ENCODE data around the gene HIBADH.

The HIBADH gene

GRCh38 chr7:27602766-27603165 lies 59.9 kb downstream of the HIBADH start:
- H3K36me3 Mint-ChIP-seq (ENCODE audit: low read depth) = peaks cover 12% of the 10 kb centered on the region
- H3K4me3 Mint-ChIP-seq = no peak overlapping the region
- H3K9me3 Mint-ChIP-seq = no peaks in the 10 kb centered on the region
- peaks cover 22% of the 10 kb centered on the region for H3K4me1 Mint-ChIP-seq
- peak overlapping the region in 1 of 3 experiments; percentile 60 for H3K27ac Mint-ChIP-seq
- TF ChIP-seq, protein P1, sequence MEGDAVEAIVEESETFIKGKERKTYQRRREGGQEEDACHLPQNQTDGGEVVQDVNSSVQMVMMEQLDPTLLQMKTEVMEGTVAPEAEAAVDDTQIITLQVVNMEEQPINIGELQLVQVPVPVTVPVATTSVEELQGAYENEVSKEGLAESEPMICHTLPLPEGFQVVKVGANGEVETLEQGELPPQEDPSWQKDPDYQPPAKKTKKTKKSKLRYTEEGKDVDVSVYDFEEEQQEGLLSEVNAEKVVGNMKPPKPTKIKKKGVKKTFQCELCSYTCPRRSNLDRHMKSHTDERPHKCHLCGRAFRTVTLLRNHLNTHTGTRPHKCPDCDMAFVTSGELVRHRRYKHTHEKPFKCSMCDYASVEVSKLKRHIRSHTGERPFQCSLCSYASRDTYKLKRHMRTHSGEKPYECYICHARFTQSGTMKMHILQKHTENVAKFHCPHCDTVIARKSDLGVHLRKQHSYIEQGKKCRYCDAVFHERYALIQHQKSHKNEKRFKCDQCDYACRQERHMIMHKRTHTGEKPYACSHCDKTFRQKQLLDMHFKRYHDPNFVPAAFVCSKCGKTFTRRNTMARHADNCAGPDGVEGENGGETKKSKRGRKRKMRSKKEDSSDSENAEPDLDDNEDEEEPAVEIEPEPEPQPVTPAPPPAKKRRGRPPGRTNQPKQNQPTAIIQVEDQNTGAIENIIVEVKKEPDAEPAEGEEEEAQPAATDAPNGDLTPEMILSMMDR (IDR thresholded peaks at IDR 0.05; ENCODE audit: unreplicated experiment in 3 of 3) = no peak
- H3K27me3 Mint-ChIP-seq (ENCODE audit: low read depth) = no peaks in the 10 kb centered on the region

- TF ChIP-seq, protein P1 (IDR thresholded peaks at IDR 0.05; ENCODE audit: unreplicated experiment in 3 of 3) = no peak
- no peak overlapping the region for H3K4me3 Mint-ChIP-seq
These were observed 61.5 kb downstream of the HIBADH start for GRCh38 chr7:27601217-27601616.

DNA sequence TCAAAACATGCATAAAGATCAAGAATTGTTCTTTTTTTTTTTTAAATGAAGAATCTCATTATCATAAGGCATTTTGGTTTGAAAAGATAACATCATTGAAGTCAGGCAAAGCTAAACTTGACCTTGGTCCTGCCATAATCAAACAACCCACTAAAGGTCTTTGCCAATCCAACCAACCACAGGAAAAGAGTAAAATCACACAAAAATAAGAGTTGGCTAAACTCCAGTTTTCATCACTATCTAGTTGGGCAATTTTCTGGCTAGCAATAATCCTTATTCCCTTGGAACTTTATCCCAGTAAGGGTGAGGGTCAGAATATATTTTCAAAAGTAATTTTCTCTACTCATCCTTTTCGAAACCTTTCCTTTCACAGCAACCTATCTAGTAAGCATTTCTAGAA lies 62.4 kb downstream of the HIBADH start:
- H3K27ac Mint-ChIP-seq = no peak overlapping the region
- H3K4me1 Mint-ChIP-seq = peaks cover 8% of the 10 kb centered on the region
- H3K36me3 Mint-ChIP-seq (ENCODE audit: low read depth) = peaks cover 12% of the 10 kb centered on the region
- H3K4me3 Mint-ChIP-seq = no peak overlapping the region
- H3K9me3 Mint-ChIP-seq = no peaks in the 10 kb centered on the region
- TF ChIP-seq, protein P1 (IDR thresholded peaks at IDR 0.05; ENCODE audit: unreplicated experiment in 3 of 3) = no peak
- H3K27me3 Mint-ChIP-seq (ENCODE audit: low read depth) = no peaks in the 10 kb centered on the region

More at GRCh38 chr7:27601217-27601616, 61.5 kb downstream of the HIBADH start:
- no peak overlapping the region for H3K27ac Mint-ChIP-seq
- H3K4me1 Mint-ChIP-seq = peaks cover 14% of the 10 kb centered on the region
- H3K9me3 Mint-ChIP-seq = no peaks in the 10 kb centered on the region
- H3K36me3 Mint-ChIP-seq (ENCODE audit: low read depth) = peaks cover 12% of the 10 kb centered on the region
- H3K27me3 Mint-ChIP-seq (ENCODE audit: low read depth) = no peaks in the 10 kb centered on the region

DNA sequence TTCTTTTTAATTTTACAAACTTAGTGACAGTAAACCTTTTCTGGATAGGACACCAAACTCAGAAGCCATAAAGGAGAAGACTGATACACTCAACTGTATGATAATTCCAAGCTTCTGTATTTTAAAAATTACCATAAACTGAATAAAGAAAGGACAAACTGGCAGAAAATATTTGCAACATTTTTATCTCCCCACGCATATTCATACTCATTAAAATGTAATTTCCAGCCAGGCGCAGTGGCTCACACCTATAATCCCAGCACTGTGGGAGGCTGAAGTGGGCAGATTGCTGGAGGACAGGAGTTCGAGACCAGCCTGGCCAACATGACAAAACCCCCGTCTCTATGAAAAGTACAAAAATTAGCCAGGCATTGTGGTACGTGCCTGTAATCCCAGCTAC lies 67.7 kb downstream of the HIBADH start:
- H3K4me1 Mint-ChIP-seq = no peaks in the 10 kb centered on the region
- no peaks in the 10 kb centered on the region for H3K27me3 Mint-ChIP-seq (ENCODE audit: low read depth)

GRCh38 chr7:27593226-27593625 lies 69.5 kb downstream of the HIBADH start:
- Mint-ChIP-seq H3K9me3 (no peaks in the 10 kb centered on the region), H3K36me3 (ENCODE audit: low read depth) (peaks cover 20% of the 10 kb centered on the region), H3K27me3 (ENCODE audit: low read depth) (no peaks in the 10 kb centered on the region), H3K4me3 (no peak overlapping the region), H3K27ac (no peak overlapping the region), H3K4me1 (no peaks in the 10 kb centered on the region)
- TF ChIP-seq, protein P1 (IDR thresholded peaks at IDR 0.05; ENCODE audit: unreplicated experiment in 3 of 3) = no peak

More for the DNA sequence above, 67.7 kb downstream of the HIBADH start:
- TF ChIP-seq, protein P1 (IDR thresholded peaks at IDR 0.05; ENCODE audit: unreplicated experiment in 3 of 3) = no peak
- no peak overlapping the region for H3K4me3 Mint-ChIP-seq
- H3K9me3 Mint-ChIP-seq = no peaks in the 10 kb centered on the region
- peaks cover 27% of the 10 kb centered on the region for H3K36me3 Mint-ChIP-seq (ENCODE audit: low read depth)
- H3K27ac Mint-ChIP-seq = no peak overlapping the region

GRCh38 chr7:27590416-27590815 lies 72.3 kb downstream of the HIBADH start:
- Mint-ChIP-seq H3K4me3 (no peak overlapping the region), H3K27ac (no peak overlapping the region), H3K27me3 (ENCODE audit: low read depth) (no peaks in the 10 kb centered on the region), H3K9me3 (no peaks in the 10 kb centered on the region), H3K4me1 (peaks cover 6% of the 10 kb centered on the region), H3K36me3 (ENCODE audit: low read depth) (peaks cover 30% of the 10 kb centered on the region)
- TF ChIP-seq, protein P1 (IDR thresholded peaks at IDR 0.05; ENCODE audit: unreplicated experiment in 3 of 3) = no peak
